Stimulated activated memory B cell treated with anti-CD40 and anti-IgM and Interleukin-4, amounts not matched to agents 10 μg/mL and 1 μg/mL and 100 μg/mL, for 72 hours (primary cell): Measurements from ENCODE around the gene LRRC72.
A peak's percentile ranks its signal among the peaks of the same experiment; 100 is the strongest.
"Not testable (repeated sequence)": the region's sequence is repeated elsewhere in the genome, so short reads cannot be mapped to it uniquely, and the experiment has no call there.

Experiments used
- ATAC-seq: fragments of 150-1000 bp; cut with Tn5 transposase; 2 replicates; pipeline ENCODE4 v1.10.0; 2021
- H3K27ac Mint-ChIP-seq: one replicate; pipeline ENCODE4 v1.8.0; 2022; ENCODE audit warnings: mild to moderate bottlenecking, mixed read lengths
- H3K27me3 Mint-ChIP-seq: one replicate; pipeline ENCODE4 v1.8.0; 2022; ENCODE audit warnings: mixed read lengths
- H3K36me3 Mint-ChIP-seq: one replicate; pipeline ENCODE4 v1.8.0; 2022; ENCODE audit warnings: mixed read lengths
- H3K4me1 Mint-ChIP-seq: one replicate; pipeline ENCODE4 v1.8.0; 2022; ENCODE audit warnings: mixed read lengths
- H3K4me3 Mint-ChIP-seq: one replicate; pipeline ENCODE4 v1.8.0; 2022; ENCODE audit warnings: mild to moderate bottlenecking, moderate library complexity, mixed read lengths
- H3K9me3 Mint-ChIP-seq: one replicate; pipeline ENCODE4 v1.8.0; 2022; ENCODE audit warnings: mixed read lengths

Gene LRRC72

DNA sequence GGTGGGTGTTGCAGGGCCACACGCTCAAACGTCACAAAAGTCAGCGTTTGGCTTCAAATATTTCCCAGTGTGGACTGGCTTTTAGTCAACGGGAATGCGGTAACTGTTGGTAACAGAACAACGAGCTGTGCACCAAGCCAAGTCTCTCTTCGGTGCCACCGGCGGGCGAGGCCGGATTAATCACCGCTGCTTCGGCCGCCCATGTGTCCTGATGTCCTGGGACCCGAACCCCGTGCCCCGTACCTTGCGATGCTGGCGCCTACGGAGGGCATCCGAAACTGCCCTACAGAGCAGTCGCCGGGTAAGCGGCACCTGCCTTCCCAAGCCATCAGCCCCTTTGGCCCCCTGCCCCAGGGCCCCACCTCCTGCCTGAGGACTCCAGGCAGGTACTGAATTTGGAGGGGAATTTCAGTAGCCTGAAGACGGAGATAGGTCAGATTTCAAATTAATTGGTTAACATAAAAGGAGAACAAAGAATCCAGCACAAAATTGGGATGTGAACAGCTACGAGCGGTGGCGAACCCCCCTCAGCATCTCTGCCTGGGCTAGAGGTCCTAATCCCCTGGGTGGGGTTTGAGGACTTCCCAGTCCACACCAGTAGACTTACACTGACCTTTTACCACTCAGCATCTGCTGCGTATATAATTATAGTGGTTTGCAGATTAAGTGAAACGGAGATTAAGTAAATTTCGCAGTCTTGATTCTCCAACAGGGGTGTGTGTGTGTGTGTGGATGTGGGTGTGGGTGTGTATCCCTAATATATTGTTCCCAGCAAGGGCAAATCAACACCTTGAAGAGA, at the start of gene LRRC72:
TSS of gene LRRC72 (plus strand) at position 84 of the 799 bp plus-strand sequence. CDS start at position 212, 128 bp downstream.
- Mint-ChIP-seq H3K4me3 (no peak within 1 kb of the TSS), H3K36me3 (no peaks in the 10 kb centered on the region), H3K27me3 (peaks cover 12% of the 10 kb centered on the region), H3K9me3 (no peaks in the 10 kb centered on the region), H3K4me1 (no peaks in the 10 kb centered on the region), H3K27ac (no peak within 1 kb of the TSS)
- ATAC-seq: peak; percentile 28

DNA sequence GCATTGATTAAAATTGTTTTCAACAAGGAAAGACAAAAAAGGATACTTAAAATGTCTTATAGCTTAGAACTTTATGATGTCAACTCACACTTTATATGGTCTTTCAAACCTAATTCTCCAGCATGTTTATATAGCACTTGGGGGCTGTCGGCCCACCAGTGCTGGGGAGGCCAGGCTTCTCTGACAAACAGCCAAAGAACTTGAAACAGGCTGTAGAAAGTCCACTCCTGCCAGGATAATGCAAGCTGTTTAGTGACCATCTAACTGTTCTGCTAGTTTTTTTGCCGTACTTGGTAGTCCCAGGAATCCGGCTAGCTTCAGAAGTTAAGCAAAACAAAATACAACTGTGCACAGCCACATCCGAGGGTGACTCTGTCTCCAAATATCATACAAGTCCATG, 47.5 kb upstream of the LRRC72 start:
- Mint-ChIP-seq H3K4me1 (no peaks in the 10 kb centered on the region), H3K9me3 (no peaks in the 10 kb centered on the region), H3K27me3 (no peaks in the 10 kb centered on the region), H3K27ac (no peak overlapping the region), H3K36me3 (no peaks in the 10 kb centered on the region), H3K4me3 (no peak overlapping the region)
- ATAC-seq: no peak

DNA sequence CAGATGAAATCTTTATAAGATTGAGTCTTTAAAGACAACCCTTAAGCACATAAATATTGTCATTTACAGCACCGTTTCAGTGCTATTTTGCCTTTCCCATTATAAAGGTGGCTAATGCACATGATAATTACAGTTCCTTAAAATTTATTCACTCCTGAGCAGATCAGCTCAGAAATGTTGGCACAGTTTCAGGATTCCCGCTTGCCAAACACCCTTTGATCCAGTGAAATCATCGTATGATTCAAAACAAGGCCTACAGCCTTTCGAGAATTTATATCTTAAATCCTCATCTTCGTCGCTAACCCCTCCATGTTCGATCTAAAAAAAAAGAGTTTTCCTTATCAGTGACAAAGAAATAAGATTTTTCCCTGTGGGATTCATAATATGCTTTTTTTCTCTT, 47.0 kb upstream of the LRRC72 start:
- ATAC-seq: no peak
- H3K9me3 Mint-ChIP-seq: no peaks in the 10 kb centered on the region
- no peaks in the 10 kb centered on the region for H3K4me1 Mint-ChIP-seq
- H3K27me3 Mint-ChIP-seq: no peaks in the 10 kb centered on the region
- no peak overlapping the region for H3K4me3 Mint-ChIP-seq
- no peak overlapping the region for H3K27ac Mint-ChIP-seq
- no peaks in the 10 kb centered on the region for H3K36me3 Mint-ChIP-seq

DNA sequence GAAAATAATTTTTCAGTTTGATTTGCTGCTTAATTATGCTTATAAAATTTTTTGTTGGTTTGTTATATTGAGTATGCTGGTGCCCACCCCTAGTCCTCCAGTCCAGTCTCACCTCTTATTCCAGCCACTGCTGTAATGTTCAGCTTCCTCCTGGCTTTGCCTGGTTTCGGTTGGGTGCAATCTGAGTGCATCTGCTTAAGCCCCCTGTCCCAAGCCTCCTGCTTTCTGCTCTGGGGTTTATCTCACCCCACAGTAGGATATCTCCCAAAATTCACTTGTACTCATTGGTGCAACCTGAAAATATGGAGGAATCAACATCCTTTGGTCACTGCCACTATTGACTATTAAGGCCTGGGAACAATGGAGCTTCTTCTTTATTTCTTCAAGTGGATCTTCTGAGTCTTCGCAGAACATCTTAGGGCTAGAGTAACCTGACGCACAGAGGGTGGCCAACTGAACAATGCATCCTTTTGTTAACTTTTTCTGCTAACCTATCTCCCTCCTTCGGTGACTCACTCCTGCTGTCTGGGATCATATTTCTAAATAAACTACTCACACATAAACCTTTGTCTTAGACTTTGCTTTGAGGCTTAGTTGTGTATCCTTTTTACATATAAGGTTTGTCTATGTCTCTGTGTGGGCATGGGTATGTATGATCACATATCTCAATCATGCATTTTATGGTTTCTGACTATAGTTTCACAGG, 42.0 kb upstream of the LRRC72 start:
- H3K4me1 Mint-ChIP-seq: no peaks in the 10 kb centered on the region
- no peaks in the 10 kb centered on the region for H3K36me3 Mint-ChIP-seq
- H3K9me3 Mint-ChIP-seq: no peaks in the 10 kb centered on the region
- no peaks in the 10 kb centered on the region for H3K27me3 Mint-ChIP-seq
- ATAC-seq: no peak
- no peak overlapping the region for H3K27ac Mint-ChIP-seq
- no peak overlapping the region for H3K4me3 Mint-ChIP-seq

DNA sequence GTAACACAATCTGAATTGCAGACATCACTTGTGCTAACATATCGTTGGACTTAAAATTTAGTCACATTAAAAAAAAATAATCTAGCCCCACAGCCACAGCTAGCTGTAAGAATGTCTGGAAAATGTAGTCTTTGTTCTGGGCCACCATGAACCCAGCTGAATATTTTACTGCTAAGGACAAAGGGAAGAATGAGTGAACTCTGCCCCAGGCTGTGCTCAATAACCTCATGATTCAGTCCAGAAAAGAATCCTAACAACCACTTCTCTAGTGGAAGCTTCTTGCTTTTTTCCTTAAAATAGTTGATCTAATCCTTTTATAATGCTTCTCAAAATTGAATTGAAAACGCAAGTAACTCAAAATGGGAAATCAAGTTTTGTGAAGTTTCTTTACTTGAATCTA, 35.5 kb upstream of the LRRC72 start:
- Mint-ChIP-seq H3K4me1 (no peaks in the 10 kb centered on the region), H3K27me3 (no peaks in the 10 kb centered on the region), H3K9me3 (no peaks in the 10 kb centered on the region), H3K4me3 (no peak overlapping the region), H3K36me3 (no peaks in the 10 kb centered on the region), H3K27ac (no peak overlapping the region)
- no peak for ATAC-seq

DNA sequence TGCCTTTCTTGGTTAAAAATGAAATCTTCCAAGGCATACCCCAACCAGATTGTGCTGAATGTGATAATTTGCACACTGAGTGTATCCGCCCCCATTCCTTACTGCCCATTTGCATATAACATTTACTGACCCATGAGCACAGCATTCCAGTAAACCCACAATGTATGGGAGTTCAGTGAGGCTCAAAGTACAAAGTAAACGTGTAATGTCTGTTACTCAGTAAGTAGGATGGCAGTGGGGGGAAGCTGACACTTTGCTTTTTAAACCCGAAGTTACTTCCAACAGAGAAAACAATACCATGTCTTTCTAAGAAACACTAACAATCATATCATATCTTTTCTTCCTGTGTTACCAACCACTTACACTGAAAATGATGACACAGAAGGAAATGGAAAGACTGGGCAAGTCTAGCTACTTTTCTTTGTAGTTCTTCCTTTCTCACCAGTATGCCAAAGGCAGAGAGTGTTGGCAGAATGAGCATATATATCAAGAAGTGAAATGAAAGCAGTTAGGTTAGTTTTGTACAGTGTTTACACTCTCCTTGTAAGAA, 34.0 kb upstream of the LRRC72 start:
- H3K27ac Mint-ChIP-seq: no peak overlapping the region
- ATAC-seq: no peak

DNA sequence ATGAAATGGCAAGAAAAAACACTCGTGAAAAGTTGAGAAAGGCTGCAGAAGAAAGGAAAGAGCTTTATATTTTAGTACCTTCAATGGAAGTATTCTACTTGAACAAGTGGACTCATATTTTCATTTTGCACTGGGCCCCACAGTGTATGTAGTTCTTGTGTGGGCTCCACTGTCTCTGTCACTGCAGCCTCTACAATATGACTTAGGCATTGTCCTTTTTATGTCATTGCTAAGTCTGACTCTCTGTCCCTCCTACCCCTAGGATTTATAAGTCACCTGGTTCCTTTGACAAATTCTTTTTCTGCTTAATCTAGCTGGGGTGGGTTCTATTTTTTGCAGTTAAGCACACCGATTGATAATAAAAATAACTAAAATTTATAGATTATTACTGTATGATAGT, 33.4 kb upstream of the LRRC72 start:
- Mint-ChIP-seq H3K4me3 (no peak overlapping the region), H3K36me3 (no peaks in the 10 kb centered on the region), H3K9me3 (no peaks in the 10 kb centered on the region), H3K27ac (no peak overlapping the region), H3K4me1 (no peaks in the 10 kb centered on the region), H3K27me3 (peaks cover 9% of the 10 kb centered on the region)
- ATAC-seq: no peak

More for the DNA sequence above, 34.0 kb upstream of the LRRC72 start:
- Mint-ChIP-seq H3K36me3 (no peaks in the 10 kb centered on the region), H3K4me3 (no peak overlapping the region), H3K9me3 (no peaks in the 10 kb centered on the region), H3K27me3 (peaks cover 9% of the 10 kb centered on the region), H3K4me1 (no peaks in the 10 kb centered on the region)

DNA sequence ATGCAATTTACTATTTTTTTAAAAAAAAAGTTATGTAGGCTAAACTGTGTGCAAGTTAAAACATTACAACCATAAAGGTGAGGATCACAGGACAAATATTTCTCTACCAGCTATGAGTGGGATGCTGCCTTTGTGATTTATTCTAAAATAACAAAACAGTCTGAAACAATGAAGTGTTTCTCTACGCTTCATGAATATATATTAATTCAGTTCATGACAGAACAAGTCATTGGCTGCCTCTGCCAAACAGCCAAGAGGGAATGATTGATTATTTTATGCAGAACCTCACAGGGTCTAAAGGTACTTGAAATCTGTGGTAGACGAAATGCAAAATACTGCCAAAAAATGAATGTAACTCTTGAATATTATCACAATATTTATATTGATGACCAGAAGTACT, 32.1 kb upstream of the LRRC72 start:
- Mint-ChIP-seq H3K27ac (no peak overlapping the region), H3K9me3 (no peaks in the 10 kb centered on the region), H3K36me3 (no peaks in the 10 kb centered on the region), H3K4me3 (no peak overlapping the region), H3K4me1 (no peaks in the 10 kb centered on the region), H3K27me3 (peaks cover 9% of the 10 kb centered on the region)
- no peak for ATAC-seq

DNA sequence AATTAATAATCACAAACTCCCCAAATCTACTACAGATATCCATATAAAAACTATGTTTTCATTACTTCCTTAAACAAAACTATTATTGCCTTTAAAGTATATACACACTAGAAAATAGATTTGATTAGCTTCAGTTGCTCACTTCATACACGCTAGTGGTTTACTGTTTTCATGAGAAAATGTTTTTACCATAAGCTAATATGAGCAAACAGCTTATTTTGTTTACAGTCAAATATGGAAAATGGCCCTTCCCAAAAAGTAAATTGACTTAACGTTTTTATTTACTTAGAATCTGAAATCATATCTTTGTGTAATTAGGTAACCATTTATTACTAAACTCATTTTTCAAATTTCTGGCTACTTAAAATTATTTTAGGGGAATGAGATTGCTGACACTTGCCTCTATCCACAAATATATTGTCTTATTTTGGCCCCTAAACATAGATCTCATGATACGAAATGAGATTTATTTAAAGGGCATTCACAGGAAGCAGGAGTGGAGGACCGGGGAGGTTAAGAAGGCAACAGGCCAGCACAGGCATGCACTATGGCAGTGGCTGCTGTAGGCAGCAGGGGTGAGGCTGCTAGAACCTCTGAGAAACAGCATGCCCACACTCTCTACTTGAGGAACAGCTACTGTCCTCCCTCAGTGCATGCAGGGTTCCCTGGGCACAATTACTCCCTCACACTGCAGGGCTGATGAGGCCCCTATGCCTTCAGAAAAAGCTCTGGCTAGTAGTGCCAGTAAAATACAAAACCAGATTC, 31.5 kb upstream of the LRRC72 start:
- no peak for ATAC-seq
- no peaks in the 10 kb centered on the region for H3K36me3 Mint-ChIP-seq
- H3K27me3 Mint-ChIP-seq: peaks cover 9% of the 10 kb centered on the region
- H3K4me1 Mint-ChIP-seq: no peaks in the 10 kb centered on the region
- H3K4me3 Mint-ChIP-seq: no peak overlapping the region
- no peak overlapping the region for H3K27ac Mint-ChIP-seq
- H3K9me3 Mint-ChIP-seq: no peaks in the 10 kb centered on the region

DNA sequence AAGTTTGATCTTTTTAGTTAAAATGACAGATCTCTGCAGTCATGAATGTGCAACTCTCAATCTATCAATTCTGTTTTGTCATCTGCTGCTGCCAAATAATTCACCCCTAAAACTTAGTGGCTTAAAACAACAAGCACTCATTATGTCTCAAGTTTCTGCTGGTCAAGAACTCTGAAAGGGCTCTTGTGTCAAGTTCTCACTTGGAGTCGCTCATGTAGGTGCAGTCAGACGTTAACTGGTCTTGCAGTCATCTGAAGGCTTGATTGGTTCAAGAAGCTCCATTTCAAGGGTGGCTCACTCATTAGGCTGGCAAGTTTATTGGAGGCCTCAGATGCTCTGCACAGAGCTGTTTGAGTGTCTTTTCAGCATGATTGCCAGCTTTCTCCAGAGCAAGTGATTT, 28.5 kb upstream of the LRRC72 start:
- Mint-ChIP-seq H3K27me3 (peaks cover 9% of the 10 kb centered on the region), H3K9me3 (no peaks in the 10 kb centered on the region), H3K4me1 (no peaks in the 10 kb centered on the region), H3K27ac (no peak overlapping the region), H3K4me3 (no peak overlapping the region), H3K36me3 (no peaks in the 10 kb centered on the region)
- no peak for ATAC-seq

DNA sequence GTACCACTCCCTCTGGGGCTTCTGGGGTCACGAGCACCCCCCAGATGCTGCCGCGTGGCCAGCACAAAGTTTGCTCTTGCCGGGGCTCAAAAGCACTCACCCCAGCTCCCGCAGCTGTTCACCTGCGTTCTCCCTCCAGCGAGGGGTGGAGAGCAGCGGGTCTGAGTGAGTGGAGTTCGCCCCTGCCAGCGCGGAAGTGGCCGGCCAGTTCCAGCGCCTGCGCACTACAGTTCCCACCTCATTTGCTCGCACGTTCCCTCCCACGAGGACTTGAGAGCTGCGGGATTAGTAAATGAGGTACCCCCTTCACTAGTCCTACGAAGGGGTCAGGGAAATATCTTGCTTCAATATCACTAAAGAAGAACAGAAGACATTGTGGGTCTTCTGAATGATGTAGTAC, 24.3 kb upstream of the LRRC72 start:
- Mint-ChIP-seq H3K4me3 (no peak overlapping the region), H3K27me3 (peaks cover 9% of the 10 kb centered on the region), H3K36me3 (no peaks in the 10 kb centered on the region), H3K27ac (no peak overlapping the region), H3K4me1 (no peaks in the 10 kb centered on the region), H3K9me3 (no peaks in the 10 kb centered on the region)
- ATAC-seq: no peak

DNA sequence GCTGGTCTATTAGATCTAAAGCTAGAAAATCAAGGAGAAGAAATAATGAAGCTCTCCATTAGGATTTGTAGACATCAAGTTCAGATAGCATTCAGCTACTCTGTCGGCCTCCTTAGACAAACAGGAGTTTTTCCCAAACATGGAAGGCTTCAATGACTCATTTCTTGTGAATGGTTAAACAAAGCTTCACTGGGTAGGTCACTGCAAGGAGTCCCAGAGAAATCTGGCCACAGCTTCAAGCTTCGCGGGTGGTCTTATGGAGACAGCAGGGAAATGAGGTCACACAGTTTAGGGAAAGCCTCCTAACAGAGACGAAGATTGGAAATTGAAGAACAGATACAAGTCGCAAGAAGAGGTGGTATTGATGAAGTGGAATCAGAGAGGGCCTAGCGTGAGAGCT, 22.6 kb upstream of the LRRC72 start:
- peaks cover 9% of the 10 kb centered on the region for H3K27me3 Mint-ChIP-seq
- no peak for ATAC-seq
- peaks cover 4% of the 10 kb centered on the region for H3K9me3 Mint-ChIP-seq
- no peak overlapping the region for H3K4me3 Mint-ChIP-seq
- H3K27ac Mint-ChIP-seq: no peak overlapping the region
- H3K36me3 Mint-ChIP-seq: no peaks in the 10 kb centered on the region
- no peaks in the 10 kb centered on the region for H3K4me1 Mint-ChIP-seq

DNA sequence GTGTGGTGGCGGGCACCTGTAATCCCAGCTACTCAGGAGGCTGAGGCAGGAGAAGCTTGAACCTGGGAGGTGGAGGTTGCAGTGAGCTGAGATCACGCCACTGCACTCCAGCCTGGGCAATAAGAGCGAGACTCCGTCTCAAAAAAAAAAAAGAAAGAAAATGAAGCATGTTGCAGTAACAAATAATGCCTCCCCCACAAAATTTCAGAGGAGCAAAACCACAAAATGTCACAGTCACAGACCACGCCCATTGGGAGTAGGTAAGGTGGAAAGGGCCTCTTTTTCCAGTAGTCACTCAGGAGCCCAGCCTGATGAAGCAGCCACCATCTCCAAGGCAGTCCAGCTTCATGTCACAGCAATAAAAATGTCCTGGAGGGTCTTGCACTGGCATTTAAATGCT, 20.2 kb upstream of the LRRC72 start:
- not testable (repeated sequence) for H3K9me3 Mint-ChIP-seq, H3K27me3 Mint-ChIP-seq, H3K36me3 Mint-ChIP-seq, ATAC-seq, H3K27ac Mint-ChIP-seq, H3K4me1 Mint-ChIP-seq, H3K4me3 Mint-ChIP-seq

DNA sequence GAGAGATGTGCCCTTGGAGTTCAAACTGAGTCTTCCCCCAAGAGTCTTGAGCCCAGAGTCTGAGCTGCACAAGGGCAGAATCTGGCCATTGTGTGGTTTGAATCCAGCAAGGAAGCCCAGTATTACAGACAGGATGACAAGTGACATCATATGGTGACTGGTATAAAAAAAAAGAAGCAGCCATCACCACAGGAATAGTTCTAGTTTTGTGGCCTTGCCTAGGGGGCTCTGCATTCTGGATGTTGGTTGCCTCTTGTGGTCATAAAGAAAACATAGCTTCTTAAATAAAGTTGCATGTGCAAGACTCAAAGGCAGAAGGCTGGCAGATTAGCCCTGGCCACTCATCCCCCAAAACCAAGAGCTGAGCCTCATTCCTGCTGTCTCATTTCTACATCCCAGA, 16.8 kb upstream of the LRRC72 start:
- H3K27ac Mint-ChIP-seq: no peak overlapping the region
- H3K4me1 Mint-ChIP-seq: no peaks in the 10 kb centered on the region
- no peaks in the 10 kb centered on the region for H3K36me3 Mint-ChIP-seq
- H3K9me3 Mint-ChIP-seq: peaks cover 4% of the 10 kb centered on the region
- H3K27me3 Mint-ChIP-seq: no peaks in the 10 kb centered on the region
- no peak overlapping the region for H3K4me3 Mint-ChIP-seq
- ATAC-seq: no peak

DNA sequence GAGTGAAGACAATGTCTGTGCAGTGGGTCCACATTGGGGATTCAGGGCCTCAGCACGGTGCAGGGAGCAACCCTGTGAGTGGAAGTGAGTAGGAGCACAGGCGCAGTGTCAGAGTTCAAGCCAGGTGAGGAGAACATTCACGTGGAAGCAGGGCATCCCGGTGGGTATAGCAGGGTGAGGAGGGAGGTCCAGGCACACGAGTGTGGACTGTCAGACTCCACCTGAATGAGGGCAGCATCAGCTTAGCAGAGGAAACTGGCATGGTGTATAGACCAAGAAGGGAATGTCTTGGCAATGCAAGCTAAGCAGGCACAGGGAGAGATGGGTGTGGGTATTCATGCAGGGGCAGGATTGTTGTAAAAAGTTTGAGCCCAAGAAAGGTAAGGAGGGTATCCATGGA, 15.3 kb upstream of the LRRC72 start:
- Mint-ChIP-seq H3K4me3 (no peak overlapping the region), H3K9me3 (peaks cover 4% of the 10 kb centered on the region), H3K27ac (no peak overlapping the region), H3K4me1 (no peaks in the 10 kb centered on the region), H3K27me3 (no peaks in the 10 kb centered on the region), H3K36me3 (no peaks in the 10 kb centered on the region)
- peak; percentile 22 for ATAC-seq
